Prostate gland (tissue), 2 donors: ENCODE data around the gene IRF4. TPM values are rescaled to one million over a fixed set of nuclear protein-coding genes. Genes with fewer than 3 reads are reported as not detected.

Experiments
- DNase-seq: peaks from one replicate; pipeline ENCODE4 v3.0.0-alpha.2; 2019; ENCODE audit warnings: low spot score
- H3K27ac ChIP-seq, 2 donors: fragments of 200-600 bp; sonication (generic); 2 replicates each; pipeline ENCODE4 v1.5.1; 2017 to 2019
- H3K27me3 ChIP-seq: fragments of 200-600 bp; sonication (generic); replicated peaks from 2 replicates; pipeline ENCODE4 v1.5.1; 2019; ENCODE audit not compliant: insufficient read depth
- H3K36me3 ChIP-seq, 2 donors: fragments of 200-600 bp; sonication (generic); 1 replicate in 1 of 2; 2 replicates in 1 of 2; pipeline versions ENCODE4 v1.5.1 to v1.8.1; 2017 to 2019
- H3K4me1 ChIP-seq: fragments of 200-600 bp; sonication (generic); replicated peaks from 2 replicates; pipeline ENCODE4 v1.5.1; 2019
- H3K4me3 ChIP-seq, 2 donors: fragments of 200-600 bp; sonication (generic); 2 replicates each; pipeline ENCODE4 v1.5.1; 2017 to 2019
- H3K9me3 ChIP-seq: fragments of 200-600 bp; sonication (generic); 2 replicates; pipeline ENCODE4 v1.5.1; 2017
- CTCF ChIP-seq, 4 experiments: fragments of 200-600 bp in 2 of 4; fragments of 450-650 bp in 2 of 4; sonication (generic) in 2 of 4; IDR thresholded peaks; 1 replicate in 3 of 4; 2 replicates in 1 of 4; pipeline ENCODE4 v1.5.1; 2016 to 2019; ENCODE audit warnings: antibody characterized with exemption in 4 of 4, mild to moderate bottlenecking in 2 of 4, moderate library complexity in 2 of 4
- POLR2A ChIP-seq: fragments of 450-650 bp; IDR thresholded peaks from one replicate; pipeline ENCODE4 v1.6.1; 2016; ENCODE audit warnings: antibody characterized with exemption, mild to moderate bottlenecking
- POLR2AphosphoS5 ChIP-seq: sonication (generic); formaldehyde crosslinking; IDR thresholded peaks from one replicate; pipeline ENCODE4 v1.6.1; 2017; ENCODE audit warnings: antibody characterized with exemption
- WGBS: methylation state at CpG from one replicate; pipeline ENCODE4 v1.1.5; 2018; 5-methylcytosine and 5-hydroxymethylcytosine counted together
- intact Hi-C: fragments of 100-400 bp; cut with DNase I; formaldehyde crosslinking; loops from one replicate; pipeline ENCODE4 v1.14.2; 2022
- total RNA-seq, 2 donors: library from RNA; depleted of rRNA; stranded (reverse); fragments of >200 nt; gene quantifications; one replicate each; pipeline ENCODE4 v1.1.0, GENCODE V29; 2016

IRF4 gene
- total RNA-seq, 2 donors from 2014 or later: 0.77 to 1.6 TPM

GRCh38 chr6:455006-455585 lies 63.5 kb downstream of the IRF4 start:
- Histone ChIP-seq H3K27me3 (no peaks in the 10 kb centered on the region), H3K36me3 (no peaks in the 10 kb centered on the region), H3K27ac (no peak overlapping the region), H3K4me3 (no peak overlapping the region), H3K9me3 (no peaks in the 10 kb centered on the region), H3K4me1 (no peaks in the 10 kb centered on the region)
- WGBS: 88% methylated on average over 11 of the region's 11 CpGs
- DNase-seq: no peak
- TF ChIP-seq CTCF (IDR thresholded peaks at IDR 0.05) (no peak), POLR2AphosphoS5 (no peak), POLR2A (no peak)
- intact Hi-C loops: no loop called here

- TF ChIP-seq POLR2A (no peak), CTCF (IDR thresholded peaks at IDR 0.05) (no peak), POLR2AphosphoS5 (no peak)
- no peaks in the 10 kb centered on the region for H3K36me3 ChIP-seq
- no peaks in the 10 kb centered on the region for H3K9me3 ChIP-seq
- 91% methylated on average over 8 of the region's 8 CpGs for WGBS
- intact Hi-C loops: no loop called here
- no peak for DNase-seq
- H3K4me1 ChIP-seq: no peaks in the 10 kb centered on the region
- no peaks in the 10 kb centered on the region for H3K27me3 ChIP-seq
- H3K4me3 ChIP-seq: no peak overlapping the region
- H3K27ac ChIP-seq: no peak overlapping the region
Observed at GRCh38 chr6:455835-456234, 64.3 kb downstream of the IRF4 start.

GRCh38 chr6:456358-456867 lies 64.9 kb downstream of the IRF4 start:
- H3K27ac ChIP-seq: no peak overlapping the region
- H3K4me1 ChIP-seq: no peaks in the 10 kb centered on the region
- H3K9me3 ChIP-seq: no peaks in the 10 kb centered on the region
- no peaks in the 10 kb centered on the region for H3K36me3 ChIP-seq
- H3K4me3 ChIP-seq: no peak overlapping the region
- intact Hi-C loops: no loop called here
- TF ChIP-seq POLR2A: no peak
- TF ChIP-seq POLR2AphosphoS5: no peak
- no peak for TF ChIP-seq CTCF (IDR thresholded peaks at IDR 0.05)
- WGBS: 98% methylated on average over 5 of the region's 5 CpGs
- no peak for DNase-seq
- no peaks in the 10 kb centered on the region for H3K27me3 ChIP-seq

- Histone ChIP-seq H3K27me3 (no peaks in the 10 kb centered on the region), H3K4me1 (no peaks in the 10 kb centered on the region), H3K4me3 (no peak overlapping the region), H3K27ac (no peak overlapping the region), H3K36me3 (no peaks in the 10 kb centered on the region), H3K9me3 (no peaks in the 10 kb centered on the region)
- DNase-seq: no peak
- no peak for TF ChIP-seq CTCF (IDR thresholded peaks at IDR 0.05)
- TF ChIP-seq POLR2A: no peak
- no peak for TF ChIP-seq POLR2AphosphoS5
- 84% methylated on average over 4 of the region's 4 CpGs for WGBS
- intact Hi-C loops: no loop called here
Observed at GRCh38 chr6:456887-457286, 65.3 kb downstream of the IRF4 start.

Other genes starting within 250 kb of the IRF4 start
- 10 to 100 TPM; 29.8 to 95.8 TPM for gene DUSP22, start 99.3 kb upstream of the IRF4 start, total RNA-seq